GM18861 (cell line): ENCODE measurements around the gene GOLGA8M.
"Not testable (repeated sequence)": the region's sequence is repeated elsewhere in the genome, so short reads cannot be mapped to it uniquely, and the experiment has no call there.

ENCODE experiments used
- ATAC-seq: cut with Tn5 transposase; IDR thresholded peaks from one replicate; pipeline ENCODE4 v1.9.1; 2021; ENCODE audit not compliant: unreplicated experiment

The GOLGA8M gene

GRCh38 chr15:28660750-28661149 is 51.5 kb downstream of the GOLGA8M start:
- ATAC-seq = not testable (repeated sequence)

- ATAC-seq = not testable (repeated sequence)
These were observed 56.2 kb downstream of the GOLGA8M start for GRCh38 chr15:28656018-28656360.

DNA sequence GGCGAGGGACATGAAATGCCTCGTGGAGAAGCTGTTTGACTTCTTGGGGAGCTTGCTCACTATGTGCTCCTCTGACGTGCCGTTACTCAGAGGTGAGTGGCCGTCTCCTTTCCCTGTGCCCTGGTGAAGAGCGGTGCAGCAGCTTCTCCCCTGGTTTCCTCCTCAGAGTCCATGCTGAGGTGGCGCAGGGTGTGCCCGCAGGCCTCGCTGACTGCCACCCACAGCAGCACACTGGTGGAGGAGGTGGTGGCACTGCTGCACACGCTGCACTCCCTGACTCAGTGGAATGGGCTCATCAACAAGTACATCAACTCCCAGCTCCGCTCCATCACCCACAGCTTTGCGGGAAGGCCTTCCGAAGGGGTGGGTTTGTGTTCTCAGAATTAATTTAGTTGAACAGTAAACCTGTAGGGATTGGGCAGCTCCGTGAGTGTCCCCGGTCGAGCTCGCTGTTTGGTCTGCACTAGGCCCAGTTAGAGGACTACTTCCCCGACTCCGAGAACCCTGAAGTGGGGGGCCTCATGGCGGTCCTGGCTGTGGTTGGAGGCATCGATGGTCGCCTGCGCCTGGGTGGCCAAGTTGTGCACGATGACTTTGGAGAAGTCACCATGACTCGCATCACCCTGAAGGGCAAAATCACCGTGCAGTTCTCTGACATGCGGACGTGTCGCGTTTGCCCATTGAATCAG is 56.7 kb downstream of the GOLGA8M start:
- ATAC-seq = not testable (repeated sequence)

DNA sequence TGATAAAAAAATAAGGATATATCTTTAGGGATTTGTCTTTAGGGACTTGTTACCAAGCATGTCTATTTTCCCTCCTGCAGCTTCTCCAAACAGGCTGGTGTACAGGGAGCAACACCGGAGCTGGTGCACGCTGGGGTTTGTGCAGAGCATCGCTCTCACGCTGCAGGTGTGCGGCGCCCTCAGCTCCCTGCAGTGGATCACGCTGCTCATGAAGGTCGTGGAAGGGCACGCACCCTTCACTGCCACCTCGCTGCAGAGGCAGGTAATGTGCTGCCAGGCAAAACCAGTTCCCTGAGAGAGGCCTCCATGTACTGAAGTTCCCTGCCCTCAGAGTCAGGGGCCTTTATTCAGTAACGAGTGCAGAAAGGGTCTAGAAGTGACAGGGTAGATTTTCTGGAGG is 58.0 kb downstream of the GOLGA8M start:
- not testable (repeated sequence) for ATAC-seq

DNA sequence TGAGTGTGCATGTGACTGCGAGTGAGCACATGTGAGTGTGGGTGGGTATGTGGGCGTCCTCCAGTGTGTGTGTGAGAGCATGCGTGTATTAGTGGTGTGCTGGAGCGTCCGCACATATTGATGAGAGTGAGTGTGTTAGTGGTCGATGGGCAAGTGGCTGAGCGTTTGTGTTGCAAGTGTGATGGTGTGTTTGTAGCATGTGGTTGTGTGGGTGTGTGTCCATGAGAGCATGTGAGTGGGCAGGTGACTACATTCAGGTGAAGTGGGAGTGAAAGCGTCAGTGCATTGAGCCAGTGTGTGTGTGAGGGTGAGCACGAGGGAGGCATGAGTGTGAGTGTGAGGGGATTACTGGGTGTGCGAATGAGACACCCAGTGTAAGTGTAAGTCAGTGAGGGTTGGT is 59.7 kb downstream of the GOLGA8M start:
- ATAC-seq = not testable (repeated sequence)
